ENCODE results near the gene UBB.

DNA sequence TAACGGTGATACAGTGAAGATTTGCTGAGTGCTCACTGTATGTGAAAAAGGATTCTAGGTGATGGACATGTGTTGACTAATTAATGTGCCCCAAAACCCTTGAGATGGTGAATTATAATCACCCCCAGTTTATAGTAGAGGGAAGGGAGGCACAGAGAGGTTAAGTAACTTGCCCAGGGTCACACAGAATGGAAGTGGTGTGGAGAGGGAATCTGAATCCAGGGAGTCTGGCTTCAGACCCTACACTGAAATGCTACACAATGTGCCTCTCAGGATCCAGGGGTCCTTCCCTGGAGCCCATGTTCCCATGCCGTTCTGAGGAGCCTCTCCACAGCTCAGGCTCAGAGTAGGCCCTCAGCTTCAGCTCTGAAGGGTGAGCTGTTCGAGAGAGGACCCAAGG lies 46.1 kb downstream of the UBB start:
- TF ChIP-seq, protein P1, sequence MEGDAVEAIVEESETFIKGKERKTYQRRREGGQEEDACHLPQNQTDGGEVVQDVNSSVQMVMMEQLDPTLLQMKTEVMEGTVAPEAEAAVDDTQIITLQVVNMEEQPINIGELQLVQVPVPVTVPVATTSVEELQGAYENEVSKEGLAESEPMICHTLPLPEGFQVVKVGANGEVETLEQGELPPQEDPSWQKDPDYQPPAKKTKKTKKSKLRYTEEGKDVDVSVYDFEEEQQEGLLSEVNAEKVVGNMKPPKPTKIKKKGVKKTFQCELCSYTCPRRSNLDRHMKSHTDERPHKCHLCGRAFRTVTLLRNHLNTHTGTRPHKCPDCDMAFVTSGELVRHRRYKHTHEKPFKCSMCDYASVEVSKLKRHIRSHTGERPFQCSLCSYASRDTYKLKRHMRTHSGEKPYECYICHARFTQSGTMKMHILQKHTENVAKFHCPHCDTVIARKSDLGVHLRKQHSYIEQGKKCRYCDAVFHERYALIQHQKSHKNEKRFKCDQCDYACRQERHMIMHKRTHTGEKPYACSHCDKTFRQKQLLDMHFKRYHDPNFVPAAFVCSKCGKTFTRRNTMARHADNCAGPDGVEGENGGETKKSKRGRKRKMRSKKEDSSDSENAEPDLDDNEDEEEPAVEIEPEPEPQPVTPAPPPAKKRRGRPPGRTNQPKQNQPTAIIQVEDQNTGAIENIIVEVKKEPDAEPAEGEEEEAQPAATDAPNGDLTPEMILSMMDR (IDR thresholded peaks at IDR 0.05; ENCODE audit: low read depth, low read length, poor library complexity, severe bottlenecking), result no peak
- no peak for TF ChIP-seq EZH2phosphoT487 (IDR thresholded peaks at IDR 0.05; ENCODE audit: borderline replicate concordance, low read length)
